ENCODE results near the gene TMEM94.
A peak's percentile ranks its signal among the peaks of the same experiment; 100 is the strongest.

Gene TMEM94

DNA sequence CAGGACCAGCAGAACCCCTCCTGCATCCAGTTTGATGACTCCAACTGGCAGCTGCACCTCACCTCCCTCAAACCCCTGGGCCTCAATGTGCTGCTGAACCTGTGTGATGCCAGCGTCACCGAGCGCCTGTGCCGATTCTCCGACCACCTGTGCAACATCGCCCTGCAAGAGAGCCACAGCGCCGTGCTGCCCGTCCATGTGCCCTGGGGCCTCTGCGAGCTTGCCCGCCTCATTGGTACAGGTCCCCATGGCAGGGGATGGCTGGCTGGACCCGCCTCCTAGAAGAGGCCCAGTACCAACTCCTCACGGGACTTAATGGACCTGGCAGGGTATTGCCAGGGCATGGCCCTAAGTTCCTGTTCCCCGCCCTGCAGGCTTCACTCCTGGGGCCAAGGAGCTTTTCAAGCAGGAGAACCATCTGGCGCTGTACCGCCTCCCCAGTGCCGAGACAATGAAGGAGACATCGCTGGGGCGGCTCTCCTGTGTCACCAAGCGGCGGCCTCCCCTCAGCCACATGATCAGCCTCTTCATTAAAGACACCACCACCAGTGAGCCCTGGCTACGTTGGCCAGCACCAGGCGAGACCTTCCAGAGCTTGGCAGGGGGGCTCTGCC, 36.2 kb downstream of the TMEM94 start:
- Histone ChIP-seq H3K9ac (ENCODE audit: insufficient read length) (no peak overlapping the region), H3K36me3 (ENCODE audit: insufficient read depth, low read length) (no peaks in the 10 kb centered on the region; the same call in 1 of the 2 replicates), H3K27ac (no peak overlapping the region), H3K9me3 (ENCODE audit: low read depth, low read length) (no peaks in the 10 kb centered on the region), H3K4me3 (no peak overlapping the region)
- TF ChIP-seq EZH2 (IDR thresholded peaks at IDR 0.05) (no peak), FOXP2 (optimal IDR thresholded peaks at IDR 0.05; ENCODE audit: control extremely low read depth, extremely low read length, insufficient read depth) (no peak), POLR2AphosphoS5 (IDR thresholded peaks at IDR 0.05; ENCODE audit: borderline replicate concordance, low read depth, low read length) (no peak)
- DNase-seq (ENCODE audit: low read depth, low spot score), result no peak

- Histone ChIP-seq H3K27ac (no peak overlapping the region), H3K9me3 (ENCODE audit: low read depth, low read length) (no peaks in the 10 kb centered on the region), H3K4me3 (no peak overlapping the region), H3K36me3 (ENCODE audit: insufficient read depth, low read length) (no peaks in the 10 kb centered on the region; the same call in 1 of the 2 replicates), H3K9ac (ENCODE audit: insufficient read length) (no peak overlapping the region)
- no peak for TF ChIP-seq EZH2 (IDR thresholded peaks at IDR 0.05)
- no peak for DNase-seq (ENCODE audit: low read depth, low spot score)
Measured at GRCh38 chr17:75493476-75494129, 37.2 kb downstream of the TMEM94 start.

GRCh38 chr17:75494326-75494877, 38.0 kb downstream of the TMEM94 start:
- H3K9me3 ChIP-seq (ENCODE audit: low read depth, low read length), result no peaks in the 10 kb centered on the region
- TF ChIP-seq EZH2 (IDR thresholded peaks at IDR 0.05) (no peak), FOXP2 (optimal IDR thresholded peaks at IDR 0.05; ENCODE audit: control extremely low read depth, extremely low read length, insufficient read depth) (no peak), POLR2AphosphoS5 (IDR thresholded peaks at IDR 0.05; ENCODE audit: borderline replicate concordance, low read depth, low read length) (no peak)
- H3K4me3 ChIP-seq, result no peak overlapping the region
- DNase-seq (ENCODE audit: low read depth, low spot score), result no peak
- H3K9ac ChIP-seq (ENCODE audit: insufficient read length), result no peak overlapping the region
- no peak overlapping the region for H3K27ac ChIP-seq
- H3K36me3 ChIP-seq (ENCODE audit: insufficient read depth, low read length), result peaks cover under 1% of the 10 kb centered on the region; the same call in 1 of the 2 replicates

- H3K27ac ChIP-seq, result no peak overlapping the region
- peaks cover 3% of the 10 kb centered on the region; the same call in 1 of the 2 replicates for H3K36me3 ChIP-seq (ENCODE audit: insufficient read depth, low read length)
- TF ChIP-seq POLR2AphosphoS5 (IDR thresholded peaks at IDR 0.05; ENCODE audit: borderline replicate concordance, low read depth, low read length) (no peak), EZH2 (IDR thresholded peaks at IDR 0.05) (no peak), FOXP2 (optimal IDR thresholded peaks at IDR 0.05; ENCODE audit: control extremely low read depth, extremely low read length, insufficient read depth) (no peak)
- no peaks in the 10 kb centered on the region for H3K9me3 ChIP-seq (ENCODE audit: low read depth, low read length)
- DNase-seq (ENCODE audit: low read depth, low spot score), result no peak
- no peak overlapping the region for H3K9ac ChIP-seq (ENCODE audit: insufficient read length)
- H3K4me3 ChIP-seq, result no peak overlapping the region
Measured at GRCh38 chr17:75496005-75496404, 39.6 kb downstream of the TMEM94 start.

DNA sequence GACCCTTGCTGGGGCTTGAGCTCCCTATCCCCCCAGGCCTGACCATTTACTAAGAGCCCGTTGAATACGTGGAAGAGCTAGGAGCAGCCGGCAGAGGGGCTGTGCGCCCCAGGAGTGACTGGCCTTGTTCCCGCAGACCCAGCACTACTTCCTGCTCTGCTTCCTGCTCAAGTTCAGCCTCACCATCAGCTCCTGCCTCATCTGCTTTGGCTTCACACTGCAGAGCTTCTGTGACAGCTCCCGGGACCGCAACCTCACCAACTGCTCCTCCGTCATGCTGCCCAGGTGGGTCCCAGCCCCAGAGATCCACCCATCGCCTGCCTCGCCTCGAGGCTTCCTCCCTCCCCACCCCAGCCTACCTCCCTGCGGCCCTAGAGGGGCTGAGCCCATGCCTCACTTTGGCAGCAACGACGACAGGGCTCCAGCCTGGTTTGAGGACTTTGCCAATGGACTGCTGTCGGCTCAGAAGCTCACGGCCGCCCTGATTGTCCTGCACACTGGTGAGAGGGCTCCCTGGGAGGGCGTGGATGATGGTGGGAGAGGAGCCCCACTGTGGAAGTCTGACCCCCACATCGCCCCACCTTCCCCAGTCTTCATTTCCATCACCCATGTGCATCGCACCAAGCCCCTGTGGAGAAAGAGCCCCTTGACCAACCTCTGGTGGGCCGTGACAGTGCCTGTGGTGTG, 41.7 kb downstream of the TMEM94 start:
- Histone ChIP-seq H3K9me3 (ENCODE audit: low read depth, low read length) (no peaks in the 10 kb centered on the region), H3K36me3 (ENCODE audit: insufficient read depth, low read length) (peaks cover 3% of the 10 kb centered on the region; the same call in 1 of the 2 replicates), H3K9ac (ENCODE audit: insufficient read length) (no peak overlapping the region), H3K4me3 (no peak overlapping the region), H3K27ac (no peak overlapping the region)
- no peak for DNase-seq (ENCODE audit: low read depth, low spot score)
- no peak for TF ChIP-seq EZH2 (IDR thresholded peaks at IDR 0.05)
- TF ChIP-seq POLR2AphosphoS5 (IDR thresholded peaks at IDR 0.05; ENCODE audit: borderline replicate concordance, low read depth, low read length), result no peak
- TF ChIP-seq FOXP2 (optimal IDR thresholded peaks at IDR 0.05; ENCODE audit: control extremely low read depth, extremely low read length, insufficient read depth), result no peak

DNA sequence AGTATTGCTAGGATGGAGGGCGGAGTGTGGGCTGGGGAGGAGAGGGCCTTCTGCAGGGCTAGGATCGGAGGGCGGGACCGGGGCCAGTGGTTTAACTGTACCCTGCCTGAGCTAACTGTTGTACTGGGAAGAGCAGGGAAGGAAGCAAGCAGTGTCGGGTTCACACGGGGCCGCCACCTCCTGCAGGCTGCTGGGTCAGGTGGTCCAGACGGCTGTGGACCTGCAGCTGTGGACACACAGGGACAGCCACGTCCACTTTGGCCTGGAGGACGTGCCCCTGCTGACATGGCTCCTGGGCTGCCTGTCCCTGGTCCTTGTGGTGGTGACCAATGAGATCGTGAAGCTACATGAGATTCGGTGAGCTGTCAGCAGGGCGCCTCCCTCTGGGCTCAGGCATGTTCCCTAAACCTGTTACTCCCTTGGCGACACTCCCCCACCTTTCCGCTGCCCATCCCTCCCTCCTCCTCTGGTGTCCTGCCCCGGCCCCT, 42.3 kb downstream of the TMEM94 start:
- Histone ChIP-seq H3K9me3 (ENCODE audit: low read depth, low read length) (no peaks in the 10 kb centered on the region), H3K36me3 (ENCODE audit: insufficient read depth, low read length) (peaks cover 3% of the 10 kb centered on the region; the same call in 1 of the 2 replicates), H3K9ac (ENCODE audit: insufficient read length) (no peak overlapping the region), H3K4me3 (no peak overlapping the region), H3K27ac (no peak overlapping the region)
- DNase-seq (ENCODE audit: low read depth, low spot score), result no peak
- no peak for TF ChIP-seq FOXP2 (optimal IDR thresholded peaks at IDR 0.05; ENCODE audit: control extremely low read depth, extremely low read length, insufficient read depth)
- no peak for TF ChIP-seq POLR2AphosphoS5 (IDR thresholded peaks at IDR 0.05; ENCODE audit: borderline replicate concordance, low read depth, low read length)
- no peak for TF ChIP-seq EZH2 (IDR thresholded peaks at IDR 0.05)

- Histone ChIP-seq H3K4me3 (no peak overlapping the region), H3K9me3 (ENCODE audit: low read depth, low read length) (no peaks in the 10 kb centered on the region), H3K9ac (ENCODE audit: insufficient read length) (no peak overlapping the region), H3K36me3 (ENCODE audit: insufficient read depth, low read length) (peaks cover 3% of the 10 kb centered on the region; the same call in 1 of the 2 replicates), H3K27ac (0 out of 2 replicates have a peak overlapping the region, but pooled peaks have one; percentile 25)
- DNase-seq (ENCODE audit: low read depth, low spot score), result no peak
- TF ChIP-seq POLR2AphosphoS5 (IDR thresholded peaks at IDR 0.05; ENCODE audit: borderline replicate concordance, low read depth, low read length) (no peak), FOXP2 (optimal IDR thresholded peaks at IDR 0.05; ENCODE audit: control extremely low read depth, extremely low read length, insufficient read depth) (no peak), EZH2 (IDR thresholded peaks at IDR 0.05) (no peak)
Measured at GRCh38 chr17:75499313-75500022, 43.0 kb downstream of the TMEM94 start.
